Measurements from ENCODE around the gene CDHR2. TPM values are rescaled to one million over a fixed set of nuclear protein-coding genes. Genes with fewer than 3 reads are reported as not detected.
A peak's percentile ranks its signal among the peaks of the same experiment; 100 is the strongest.

The CDHR2 gene
- total RNA-seq, 4 donors from 2014 or later = 0.07 to 0.27 (median 0.20) TPM; not detected in 1

DNA sequence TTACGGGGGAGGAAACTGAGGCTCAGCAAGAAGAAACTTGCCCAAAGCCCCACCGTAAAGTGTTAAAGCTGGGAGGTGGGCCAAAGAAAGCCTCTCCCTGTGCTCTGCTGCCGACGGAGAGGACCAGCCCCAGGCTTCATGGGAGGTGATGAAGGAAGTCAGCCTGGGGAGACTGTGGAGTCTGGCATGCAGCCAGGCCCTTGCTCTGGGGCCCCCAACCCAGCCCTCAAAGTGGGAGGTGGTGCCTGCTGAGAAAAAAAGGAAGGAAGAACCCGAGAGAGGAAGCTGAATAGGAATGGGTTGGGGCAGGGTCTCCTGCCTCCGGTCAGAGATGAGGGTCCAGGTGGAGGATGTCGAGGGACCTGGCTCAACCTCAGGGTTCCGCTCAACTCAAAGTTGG, 15.8 kb upstream of the CDHR2 start:
- Histone ChIP-seq H3K4me1 (peaks cover 34 to 44% of the 10 kb centered on the region in 2 donors), H3K27ac (peak overlapping the region; percentile 94 to 100 (median 97)), H3K4me3 (no peak overlapping the region), H3K9me3 (no peaks in the 10 kb centered on the region), H3K27me3 (no peaks in the 10 kb centered on the region), H3K36me3 (peaks cover 0 to 32% of the 10 kb centered on the region in 2 donors)
- DNase-seq = no peak
- in situ Hi-C loops (cut with MboI; ENCODE audit: low sequenced_read_pairs in 4 of 4) = loop anchor here in 3 of 4 donors (10.0 to 25.0 kb wide), 4 partner anchors 96 to 479 kb away; partner anchors contain the start of genes UIMC1 (in 2 of the 3), CLTB (in 1 of the 3), FAF2 (in 1 of the 3) and ZNF346 (in 1 of the 3)
- TF ChIP-seq POLR2A (IDR thresholded peaks at IDR 0.05) (no peak), CTCF (IDR thresholded peaks at IDR 0.05 in 4 of 5, conservative IDR thresholded peaks at IDR 0.05 in 1 of 5) (no peak)
- intact Hi-C loops (cut with DNase I; ENCODE audit: low total_unique reads) = no loop called here
- ATAC-seq = no peak

DNA sequence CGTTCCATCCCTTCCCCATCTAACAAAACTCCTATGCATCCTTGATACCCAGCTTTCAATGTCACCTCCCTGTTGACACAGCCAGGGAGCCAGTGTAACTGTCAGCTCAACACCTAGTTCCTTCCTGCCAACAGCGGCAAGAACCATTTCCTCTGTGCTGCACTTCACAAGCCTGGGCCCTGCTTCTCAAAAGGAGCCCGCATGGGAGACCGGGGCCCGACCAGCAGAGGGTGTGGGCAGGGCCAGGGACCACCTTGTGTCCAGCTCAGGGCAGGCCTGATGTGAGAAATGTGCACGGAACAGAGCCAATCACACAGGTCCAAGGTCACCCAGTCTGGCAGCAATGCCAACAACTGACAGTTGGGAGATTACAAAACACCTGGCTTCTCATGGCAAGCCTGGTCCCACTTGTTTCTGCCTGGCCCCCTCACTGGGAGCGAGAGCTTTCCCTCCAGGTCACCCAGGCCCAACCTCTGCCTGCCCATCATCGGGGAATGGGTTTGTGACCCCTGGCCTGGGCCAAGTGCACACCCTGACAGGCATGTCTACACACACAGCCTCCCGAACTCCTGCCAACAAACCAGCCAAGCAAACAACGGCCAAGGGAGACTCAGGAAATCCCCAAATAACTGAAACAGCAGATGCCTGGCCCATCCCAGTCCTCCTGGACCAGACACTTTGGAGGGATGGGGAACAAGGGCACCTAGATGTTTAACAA, 15.1 kb upstream of the CDHR2 start:
- H3K9me3 ChIP-seq = no peaks in the 10 kb centered on the region
- H3K36me3 ChIP-seq = peaks cover 0 to 25% of the 10 kb centered on the region in 2 donors
- intact Hi-C loops (cut with DNase I; ENCODE audit: low total_unique reads) = no loop called here
- no peak for ATAC-seq
- in situ Hi-C loops (cut with MboI; ENCODE audit: low sequenced_read_pairs in 4 of 4) = loop anchor here in 3 of 4 donors (10.0 to 25.0 kb wide), 4 partner anchors 97 to 478 kb away; partner anchors contain the start of genes UIMC1 (in 2 of the 3), CLTB (in 1 of the 3), FAF2 (in 1 of the 3) and ZNF346 (in 1 of the 3)
- peak in 1 of 2 donors; percentile 68 for DNase-seq
- H3K27me3 ChIP-seq = no peaks in the 10 kb centered on the region
- no peak for TF ChIP-seq POLR2A (IDR thresholded peaks at IDR 0.05)
- H3K4me1 ChIP-seq = peaks cover 37 to 50% of the 10 kb centered on the region in 2 donors
- peak overlapping the region; percentile 94 to 100 (median 97) for H3K27ac ChIP-seq
- H3K4me3 ChIP-seq = peak overlapping the region in 1 of 4 donors; percentile 97

- TF ChIP-seq CTCF (IDR thresholded peaks at IDR 0.05 in 4 of 5, conservative IDR thresholded peaks at IDR 0.05 in 1 of 5) (no peak), POLR2A (IDR thresholded peaks at IDR 0.05) (no peak)
- no peaks in the 10 kb centered on the region for H3K27me3 ChIP-seq
- peak overlapping the region in 2 of 4 donors; percentile 95 to 97 for H3K4me3 ChIP-seq
- peaks cover 37 to 50% of the 10 kb centered on the region in 2 donors for H3K4me1 ChIP-seq
- DNase-seq (peak in 1 of 2 donors; percentile 59), ATAC-seq (no peak)
- H3K9me3 ChIP-seq = no peaks in the 10 kb centered on the region
- H3K36me3 ChIP-seq = peaks cover 0 to 19% of the 10 kb centered on the region in 2 donors
- intact Hi-C loops (cut with DNase I; ENCODE audit: low total_unique reads) = loop anchor here (5.0 kb wide), 1 partner anchor 1068 kb away; the partner anchor contains the start of gene B4GALT7
- H3K27ac ChIP-seq = peak overlapping the region; percentile 94 to 100 (median 97)
- in situ Hi-C loops (cut with MboI; ENCODE audit: low sequenced_read_pairs in 4 of 4) = loop anchor here in 3 of 4 donors (5.0 to 25.0 kb wide), 5 partner anchors 87 to 478 kb away; partner anchors contain the start of genes FAF2 (in 2 of the 3), UIMC1 (in 2 of the 3), CLTB (in 1 of the 3) and ZNF346 (in 1 of the 3)
Measured at GRCh38 chr5:176534640-176535039, 14.5 kb upstream of the CDHR2 start.

DNA sequence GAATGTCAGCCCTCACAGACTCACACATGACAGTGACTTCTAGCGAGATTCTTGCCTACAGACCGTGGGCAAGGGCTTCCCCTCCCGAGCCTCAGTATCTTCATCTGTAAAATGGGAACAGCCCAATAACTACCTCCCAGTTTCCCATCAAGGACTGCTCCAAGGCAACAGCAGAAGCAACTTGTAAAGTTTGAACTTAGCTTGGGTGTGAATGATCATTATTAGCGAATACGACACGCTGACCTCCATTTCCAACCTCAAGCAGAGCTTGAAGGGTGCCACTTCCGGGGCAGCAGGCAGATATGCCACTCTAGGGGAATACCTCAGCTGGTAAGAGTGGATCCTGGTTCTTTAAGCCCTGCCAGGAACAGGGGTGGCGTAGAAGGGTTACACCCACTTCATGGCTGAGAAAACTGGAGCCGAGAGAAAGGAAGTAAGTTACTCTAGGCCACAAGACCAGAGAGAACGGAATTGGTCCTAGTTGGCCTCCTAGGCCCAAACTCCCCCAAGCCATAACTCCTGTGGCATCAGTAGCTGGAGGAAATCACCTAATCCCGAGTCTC, 14.0 kb upstream of the CDHR2 start:
- peaks cover 0 to 17% of the 10 kb centered on the region in 2 donors for H3K36me3 ChIP-seq
- H3K4me3 ChIP-seq = peak overlapping the region; percentile 73 to 97 (median 90)
- DNase-seq = no peak
- in situ Hi-C loops (cut with MboI; ENCODE audit: low sequenced_read_pairs in 4 of 4) (loop anchor here in 3 of 4 donors (5.0 to 25.0 kb wide), 5 partner anchors 88 to 477 kb away; partner anchors contain the start of genes FAF2 (in 2 of the 3), UIMC1 (in 2 of the 3), CLTB (in 1 of the 3) and ZNF346 (in 1 of the 3)), intact Hi-C loops (cut with DNase I; ENCODE audit: low total_unique reads) (loop anchor here (5.0 kb wide), 1 partner anchor 1067 kb away; the partner anchor contains the start of gene B4GALT7)
- TF ChIP-seq POLR2A (IDR thresholded peaks at IDR 0.05) (peak in 1 of 2 donors; percentile 15), CTCF (IDR thresholded peaks at IDR 0.05 in 4 of 5, conservative IDR thresholded peaks at IDR 0.05 in 1 of 5) (no peak)
- no peak for ATAC-seq
- H3K27ac ChIP-seq = peak overlapping the region; percentile 94 to 100 (median 97)
- peaks cover 37 to 50% of the 10 kb centered on the region in 2 donors for H3K4me1 ChIP-seq
- H3K27me3 ChIP-seq = no peaks in the 10 kb centered on the region
- H3K9me3 ChIP-seq = no peaks in the 10 kb centered on the region

Measured in gastrocnemius medialis (tissue), 4 donors.